ENCODE results near the gene NELFA. TPM values are rescaled to one million over a fixed set of nuclear protein-coding genes. Genes with fewer than 3 reads are reported as not detected.
A peak's percentile ranks its signal among the peaks of the same experiment; 100 is the strongest.

NELFA gene
- total RNA-seq, 1 experiment from 2014 or later = 55.0 TPM

DNA sequence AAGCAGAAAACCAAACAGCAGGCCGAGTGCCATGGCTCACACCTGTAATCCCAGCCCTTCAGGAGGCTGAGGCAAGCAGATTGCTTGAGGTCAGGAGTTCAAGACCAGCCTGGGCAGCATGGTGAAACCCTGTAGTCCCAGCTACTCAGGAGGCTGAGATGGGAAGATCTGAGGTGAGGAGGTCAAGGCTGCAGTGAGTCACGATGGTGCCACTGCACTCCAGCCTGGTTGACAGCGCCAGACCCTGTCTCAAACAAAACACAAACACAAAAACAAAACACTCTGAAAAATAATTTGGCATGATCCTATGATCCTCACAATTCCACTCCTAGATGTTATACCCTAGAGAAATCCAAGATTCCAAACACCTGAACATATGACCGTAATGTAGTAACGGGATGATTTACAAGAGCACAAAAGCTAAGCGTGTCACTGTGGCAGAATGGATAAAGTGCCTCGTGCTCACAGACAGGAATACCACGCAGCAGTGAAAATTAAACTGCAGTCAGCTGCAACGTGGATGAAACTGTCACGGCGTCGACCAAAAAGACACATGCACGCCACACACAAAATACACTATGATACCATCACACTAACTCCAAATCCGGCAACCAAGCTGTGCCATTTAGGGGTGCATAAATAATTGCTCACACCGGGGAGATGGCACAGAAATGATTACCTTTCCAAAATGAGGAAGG, 1.7 kb downstream of the NELFA start:
- TF ChIP-seq, protein P1, sequence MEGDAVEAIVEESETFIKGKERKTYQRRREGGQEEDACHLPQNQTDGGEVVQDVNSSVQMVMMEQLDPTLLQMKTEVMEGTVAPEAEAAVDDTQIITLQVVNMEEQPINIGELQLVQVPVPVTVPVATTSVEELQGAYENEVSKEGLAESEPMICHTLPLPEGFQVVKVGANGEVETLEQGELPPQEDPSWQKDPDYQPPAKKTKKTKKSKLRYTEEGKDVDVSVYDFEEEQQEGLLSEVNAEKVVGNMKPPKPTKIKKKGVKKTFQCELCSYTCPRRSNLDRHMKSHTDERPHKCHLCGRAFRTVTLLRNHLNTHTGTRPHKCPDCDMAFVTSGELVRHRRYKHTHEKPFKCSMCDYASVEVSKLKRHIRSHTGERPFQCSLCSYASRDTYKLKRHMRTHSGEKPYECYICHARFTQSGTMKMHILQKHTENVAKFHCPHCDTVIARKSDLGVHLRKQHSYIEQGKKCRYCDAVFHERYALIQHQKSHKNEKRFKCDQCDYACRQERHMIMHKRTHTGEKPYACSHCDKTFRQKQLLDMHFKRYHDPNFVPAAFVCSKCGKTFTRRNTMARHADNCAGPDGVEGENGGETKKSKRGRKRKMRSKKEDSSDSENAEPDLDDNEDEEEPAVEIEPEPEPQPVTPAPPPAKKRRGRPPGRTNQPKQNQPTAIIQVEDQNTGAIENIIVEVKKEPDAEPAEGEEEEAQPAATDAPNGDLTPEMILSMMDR (conservative IDR thresholded peaks at IDR 0.05) = no peak
- no peak overlapping the region for H2BK120ac ChIP-seq (ENCODE audit: low read depth, low read length, poor library complexity, severe bottlenecking)
- no peak overlapping the region for H4K91ac ChIP-seq (ENCODE audit: insufficient read length, low read depth, low read length)
- H3K27me3 ChIP-seq (ENCODE audit: insufficient read depth, low read length) = no peaks in the 10 kb centered on the region
- H2BK20ac ChIP-seq (ENCODE audit: low read depth, low read length, poor library complexity, severe bottlenecking) = no peak overlapping the region
- no peaks in the 10 kb centered on the region for H3K9me3 Mint-ChIP-seq
- no peak overlapping the region; a peak in 1 of 7 replicates for H3K27ac Mint-ChIP-seq
- DNase-seq = no peak
- no peak overlapping the region for H3K4ac ChIP-seq (ENCODE audit: low read depth, low read length)
- H3K79me2 ChIP-seq (ENCODE audit: insufficient read depth, low read length) = peaks cover 25% of the 10 kb centered on the region; the same call in 1 of the 2 replicates
- H2BK12ac ChIP-seq (ENCODE audit: insufficient read length, low read depth, low read length) = no peak overlapping the region
- H3K4me3 Mint-ChIP-seq = peak overlapping the region; percentile 87 to 95
- no peaks in the 10 kb centered on the region for H3K4me1 ChIP-seq (ENCODE audit: insufficient read depth, low read length)
- H2AFZ ChIP-seq (ENCODE audit: low read length) = no peak overlapping the region
- H3K18ac ChIP-seq (ENCODE audit: insufficient read length, low read depth, low read length) = no peak overlapping the region
- peaks cover 7% of the 10 kb centered on the region for H3K23me2 ChIP-seq (ENCODE audit: insufficient read length, low read depth, low read length, poor library complexity, severe bottlenecking)
- H3K23ac ChIP-seq (ENCODE audit: insufficient read length, low read depth, low read length) = no peak overlapping the region
- H4K20me1 ChIP-seq (ENCODE audit: control insufficient read depth, insufficient read depth, insufficient read length) = no peaks in the 10 kb centered on the region
- H3K4me1 Mint-ChIP-seq = peaks cover 13 to 17% of the 10 kb centered on the region in 2 experiments
- H4K8ac ChIP-seq (replicated peaks; ENCODE audit: insufficient read length, low read depth, low read length) = no peak overlapping the region
- H3K4me2 ChIP-seq (ENCODE audit: insufficient read depth, insufficient read length, low read length) = peak overlapping the region; percentile 77
- no peak overlapping the region for H4K5ac ChIP-seq (ENCODE audit: insufficient read length, low read depth, low read length)
- no peak overlapping the region for H3K56ac ChIP-seq (ENCODE audit: insufficient read length, low read depth, low read length)
- peaks cover 15% of the 10 kb centered on the region for H3K27me3 Mint-ChIP-seq (ENCODE audit: low read depth)
- peaks cover 29 to 44% (median 34%) of the 10 kb centered on the region in 3 experiments for H3K36me3 Mint-ChIP-seq (ENCODE audit: insufficient read depth in 1 of 3, low read depth in 3 of 3)
- no peak overlapping the region for H3K27ac ChIP-seq (ENCODE audit: insufficient read length, low read depth, low read length)
- H2BK15ac ChIP-seq (ENCODE audit: low read depth, low read length) = no peak overlapping the region
- peak overlapping the region; percentile 36 for H3K9ac ChIP-seq (ENCODE audit: extremely low read depth, insufficient read length, low read length)
- no peak overlapping the region for H2AK5ac ChIP-seq (ENCODE audit: insufficient read length, low read length)
- H3T11ph ChIP-seq (ENCODE audit: low read length) = no peak overlapping the region
- no peaks in the 10 kb centered on the region for H3K9me3 ChIP-seq (ENCODE audit: control insufficient read depth, low read depth, low read length)
- H3K14ac ChIP-seq (ENCODE audit: insufficient read depth, low read length) = no peak overlapping the region
- no CpG with 5 or more reads among the region's 15 CpGs for WGBS (ENCODE audit: extremely low coverage, insufficient read length, low lambda C conversion rate)
- no peak overlapping the region for H2BK5ac ChIP-seq (ENCODE audit: insufficient read length, low read length)
- peaks cover 10% of the 10 kb centered on the region for H3K79me1 ChIP-seq (ENCODE audit: insufficient read depth, low read depth, low read length, poor library complexity, severe bottlenecking)

Data from H9 (cell line).